Activated CD8-positive, alpha-beta memory T cell treated with anti-CD3 and anti-CD28 coated beads, Interleukin-2, amount 10 ng/mL, durations not matched to agents 7 days and 5 days (primary cell): ENCODE measurements around the gene HGF. TPM values are rescaled to one million over a fixed set of nuclear protein-coding genes. Genes with fewer than 3 reads are reported as not detected.

Experiments used
- ATAC-seq: fragments of 150-1000 bp; cut with Tn5 transposase; one replicate; pipeline ENCODE4 v1.10.0; 2021; ENCODE audit warnings: moderate library complexity
- CTCF ChIA-PET: fragments of 350-600 bp; sonication (Branson Sonifier 250); formaldehyde crosslinking; loops from one replicate; lab custom pipeline; 2021; ENCODE audit warnings: antibody characterized with exemption; lab: Charles Lee
- DNase-seq: peaks from one replicate; pipeline ENCODE4 v3.0.0-alpha.2; 2020
- H3K27ac Mint-ChIP-seq: one replicate; pipeline ENCODE4 v1.8.0; 2021; ENCODE audit warnings: mild to moderate bottlenecking, mixed read lengths
- H3K27me3 Mint-ChIP-seq: one replicate; pipeline ENCODE4 v1.8.0; 2021; ENCODE audit warnings: mixed read lengths
- H3K36me3 Mint-ChIP-seq: one replicate; pipeline ENCODE4 v1.8.0; 2021; ENCODE audit warnings: mild to moderate bottlenecking, mixed read lengths
- H3K4me1 Mint-ChIP-seq: one replicate; pipeline ENCODE4 v1.8.0; 2021; ENCODE audit warnings: mixed read lengths
- H3K4me3 Mint-ChIP-seq: one replicate; pipeline ENCODE4 v1.8.0; 2021; ENCODE audit warnings: mild to moderate bottlenecking, moderate library complexity, mixed read lengths
- H3K9me3 Mint-ChIP-seq: one replicate; pipeline ENCODE4 v1.8.0; 2022; ENCODE audit warnings: low read depth, mixed read lengths
- total RNA-seq, 2 experiments: library from RNA; stranded (reverse); gene quantifications; one replicate each; pipeline ENCODE4 v1.2.3, GENCODE V29; 2021

Gene HGF
- total RNA-seq, 2 experiments from 2014 or later, result not detected

DNA sequence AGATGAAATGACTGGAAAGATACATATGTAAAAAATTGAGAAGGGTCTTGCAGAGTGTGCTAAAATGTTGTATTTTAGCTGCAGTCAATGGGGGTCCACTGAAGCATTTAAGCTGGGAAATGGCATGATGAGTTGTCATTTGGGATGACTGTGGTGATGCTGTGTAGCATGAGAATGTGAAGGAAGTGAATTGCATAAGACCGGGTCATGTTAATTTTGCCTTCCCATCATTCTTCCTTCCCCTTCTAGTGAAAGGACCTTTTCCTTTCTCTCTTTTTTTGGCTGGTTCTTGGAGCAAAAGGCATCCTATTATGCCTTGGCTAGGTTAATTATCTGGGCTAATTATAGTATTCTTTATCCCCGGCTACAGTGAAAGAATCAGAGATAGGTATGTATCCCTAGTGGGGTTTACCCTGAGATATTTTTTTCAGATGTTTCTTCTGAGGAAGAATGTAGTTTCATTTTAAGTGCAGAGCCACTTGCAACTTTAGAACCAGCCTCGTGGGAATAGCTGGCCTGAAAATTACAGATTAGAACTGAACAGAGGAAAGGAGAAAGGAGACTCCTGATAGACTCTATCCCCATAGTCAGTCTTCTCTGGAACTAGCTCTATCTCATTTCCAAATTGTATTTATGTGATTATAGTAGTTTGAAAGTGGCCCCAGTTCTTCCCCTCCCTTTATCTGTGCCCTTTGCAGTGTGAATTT is 93.6 kb downstream of the HGF start:
- DNase-seq (no peak), ATAC-seq (no peak)
- H3K4me3 Mint-ChIP-seq, result no peak overlapping the region
- CTCF ChIA-PET, result no interaction called here
- H3K9me3 Mint-ChIP-seq, result peaks cover 2% of the 10 kb centered on the region
- H3K27ac Mint-ChIP-seq, result no peak overlapping the region
- H3K27me3 Mint-ChIP-seq, result no peaks in the 10 kb centered on the region
- no peaks in the 10 kb centered on the region for H3K4me1 Mint-ChIP-seq
- no peaks in the 10 kb centered on the region for H3K36me3 Mint-ChIP-seq

DNA sequence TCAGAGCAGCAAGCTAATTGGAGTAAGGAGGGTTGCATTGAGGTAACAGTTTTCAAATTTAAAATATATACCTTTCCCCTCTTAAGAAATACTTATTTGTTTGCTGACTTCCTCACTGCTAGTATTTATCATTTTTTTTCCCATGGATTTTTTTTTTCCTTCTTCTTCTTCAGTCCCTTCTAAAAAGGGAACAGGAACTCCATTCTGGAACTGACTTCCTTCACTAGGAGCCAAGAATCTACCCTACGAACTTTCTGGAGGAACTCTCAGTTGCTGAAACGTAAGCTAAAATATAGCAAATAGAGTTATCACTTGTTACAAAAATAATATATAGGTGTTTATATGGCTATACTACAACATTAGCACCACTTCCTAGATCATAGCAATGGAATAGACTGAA is 95.4 kb downstream of the HGF start:
- Mint-ChIP-seq H3K4me1 (no peaks in the 10 kb centered on the region), H3K27ac (no peak overlapping the region), H3K27me3 (no peaks in the 10 kb centered on the region), H3K4me3 (no peak overlapping the region), H3K9me3 (peaks cover 2% of the 10 kb centered on the region), H3K36me3 (no peaks in the 10 kb centered on the region)
- no peak for ATAC-seq
- DNase-seq, result no peak
- CTCF ChIA-PET, result no interaction called here

DNA sequence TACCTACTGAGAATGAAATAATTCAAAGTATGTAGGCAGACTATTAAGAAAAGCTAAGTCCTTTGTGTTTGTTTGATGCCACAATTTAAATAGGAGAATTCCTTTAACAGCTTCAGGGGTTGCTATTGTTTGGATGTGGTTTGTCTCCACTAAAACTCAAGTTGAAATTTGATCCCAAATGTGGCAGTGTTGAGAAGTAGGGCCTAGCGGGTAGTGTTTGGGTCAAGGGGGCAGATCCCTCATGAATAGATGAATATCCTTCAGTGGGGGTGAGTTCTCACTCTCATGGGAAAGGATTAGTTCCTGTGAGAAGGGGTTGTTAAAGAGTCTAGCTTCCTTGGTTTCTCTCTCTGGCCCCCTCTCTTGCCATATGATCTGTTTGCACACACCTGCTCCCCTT is 97.0 kb downstream of the HGF start:
- Mint-ChIP-seq H3K36me3 (no peaks in the 10 kb centered on the region), H3K27me3 (no peaks in the 10 kb centered on the region), H3K27ac (no peak overlapping the region), H3K9me3 (peaks cover 2% of the 10 kb centered on the region), H3K4me3 (no peak overlapping the region), H3K4me1 (no peaks in the 10 kb centered on the region)
- no peak for ATAC-seq
- DNase-seq, result no peak
- CTCF ChIA-PET, result no interaction called here

DNA sequence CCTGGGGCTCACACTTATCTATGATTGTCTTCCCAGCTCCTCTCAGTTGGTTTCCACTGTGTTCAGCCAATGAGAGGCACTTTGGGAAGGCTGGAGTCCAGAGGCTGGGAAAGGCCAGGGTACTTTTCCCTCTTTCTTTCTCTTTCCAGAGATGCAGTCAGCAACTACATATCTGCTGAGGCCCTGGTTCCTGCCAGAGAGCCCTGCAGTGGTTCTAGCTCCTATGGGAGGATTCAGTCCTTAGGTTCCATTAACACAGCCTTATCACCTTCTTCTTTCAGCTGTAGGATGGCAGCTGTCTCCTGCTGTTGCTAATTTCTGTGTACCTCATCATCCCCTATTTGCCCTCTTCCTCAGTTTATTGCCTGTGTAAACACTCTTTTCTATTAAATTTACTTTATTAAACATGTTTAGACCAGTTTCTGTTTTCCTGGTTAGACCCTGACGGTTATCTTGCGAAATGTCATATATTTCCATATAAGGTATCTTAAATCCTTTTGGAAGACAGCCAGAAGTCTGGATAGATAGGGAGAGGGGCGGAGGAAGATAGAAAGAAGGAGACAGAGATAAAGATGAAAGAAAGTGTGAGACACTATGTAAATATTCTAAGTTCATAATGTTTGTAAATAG is 100.3 kb downstream of the HGF start:
- no peak overlapping the region for H3K27ac Mint-ChIP-seq
- no peaks in the 10 kb centered on the region for H3K36me3 Mint-ChIP-seq
- no peaks in the 10 kb centered on the region for H3K4me1 Mint-ChIP-seq
- CTCF ChIA-PET, result no interaction called here
- no peak for ATAC-seq
- no peak for DNase-seq
- H3K4me3 Mint-ChIP-seq, result no peak overlapping the region
- H3K9me3 Mint-ChIP-seq, result peaks cover 2% of the 10 kb centered on the region
- H3K27me3 Mint-ChIP-seq, result no peaks in the 10 kb centered on the region

DNA sequence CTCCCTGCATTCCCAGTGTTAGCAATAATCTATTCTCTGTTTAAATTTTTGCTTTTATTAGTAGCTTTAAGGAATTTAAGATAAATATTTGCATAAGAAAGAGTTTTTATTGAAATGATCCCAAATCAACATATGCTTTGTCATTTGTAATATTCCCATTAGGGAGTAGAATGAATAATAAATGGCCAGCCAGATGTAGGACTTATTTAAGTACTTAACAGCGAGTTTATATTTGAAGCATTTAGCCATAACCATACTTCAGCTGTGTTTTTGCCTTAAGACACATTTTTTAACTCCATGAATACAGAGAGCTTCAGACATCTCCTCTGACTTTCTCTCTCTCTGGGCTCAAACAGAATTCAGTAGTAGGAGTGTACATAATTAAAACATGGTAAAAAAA is 103.6 kb downstream of the HGF start:
- no peak overlapping the region for H3K4me3 Mint-ChIP-seq
- CTCF ChIA-PET, result no interaction called here
- ATAC-seq (no peak), DNase-seq (no peak)
- H3K9me3 Mint-ChIP-seq, result no peaks in the 10 kb centered on the region
- H3K27me3 Mint-ChIP-seq, result no peaks in the 10 kb centered on the region
- H3K36me3 Mint-ChIP-seq, result no peaks in the 10 kb centered on the region
- no peak overlapping the region for H3K27ac Mint-ChIP-seq
- no peaks in the 10 kb centered on the region for H3K4me1 Mint-ChIP-seq

DNA sequence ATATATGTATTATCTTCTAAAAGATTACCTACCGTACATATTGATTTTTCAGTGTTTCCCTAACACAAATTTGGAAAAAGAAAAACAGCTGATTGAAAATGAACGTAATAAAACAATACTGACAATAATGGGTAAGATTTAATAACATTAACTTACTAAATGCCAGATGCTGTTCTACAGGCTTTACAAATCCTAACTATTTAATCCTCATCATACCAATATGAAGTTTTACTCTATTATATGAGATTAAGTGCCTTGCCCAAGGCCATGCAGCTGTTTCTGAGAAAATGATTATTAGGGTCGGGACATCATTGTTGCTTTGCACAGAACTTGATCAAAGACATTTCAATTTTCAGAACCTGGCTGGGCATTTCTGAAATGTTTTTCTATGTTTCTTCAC is 104.6 kb downstream of the HGF start:
- H3K4me1 Mint-ChIP-seq, result no peaks in the 10 kb centered on the region
- CTCF ChIA-PET, result no interaction called here
- no peak for DNase-seq
- H3K4me3 Mint-ChIP-seq, result no peak overlapping the region
- no peaks in the 10 kb centered on the region for H3K27me3 Mint-ChIP-seq
- no peak overlapping the region for H3K27ac Mint-ChIP-seq
- no peaks in the 10 kb centered on the region for H3K36me3 Mint-ChIP-seq
- no peaks in the 10 kb centered on the region for H3K9me3 Mint-ChIP-seq
- no peak for ATAC-seq

DNA sequence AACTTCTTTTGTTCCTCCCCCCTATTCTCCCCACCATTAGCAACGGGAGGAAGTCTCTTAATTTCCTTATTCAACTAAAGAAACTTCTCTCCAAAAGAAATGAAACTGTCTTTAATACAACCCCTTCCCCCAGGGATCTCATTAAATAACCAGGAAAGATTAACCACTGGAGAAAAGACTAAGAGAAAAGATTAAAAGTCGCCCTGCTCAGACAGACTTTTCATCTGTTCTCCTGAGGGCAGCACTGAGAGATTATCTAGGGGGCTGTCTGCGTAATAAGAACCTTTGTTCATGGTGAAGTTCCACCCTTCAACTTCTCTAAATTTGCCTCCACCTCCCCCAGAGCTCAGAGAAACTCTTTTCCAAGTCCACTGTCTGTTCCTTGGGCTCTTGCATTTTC is 105.5 kb downstream of the HGF start:
- CTCF ChIA-PET, result no interaction called here
- ATAC-seq (no peak), DNase-seq (no peak)
- Mint-ChIP-seq H3K9me3 (peaks cover 3% of the 10 kb centered on the region), H3K27ac (no peak overlapping the region), H3K4me1 (no peaks in the 10 kb centered on the region), H3K4me3 (no peak overlapping the region), H3K36me3 (no peaks in the 10 kb centered on the region), H3K27me3 (no peaks in the 10 kb centered on the region)

DNA sequence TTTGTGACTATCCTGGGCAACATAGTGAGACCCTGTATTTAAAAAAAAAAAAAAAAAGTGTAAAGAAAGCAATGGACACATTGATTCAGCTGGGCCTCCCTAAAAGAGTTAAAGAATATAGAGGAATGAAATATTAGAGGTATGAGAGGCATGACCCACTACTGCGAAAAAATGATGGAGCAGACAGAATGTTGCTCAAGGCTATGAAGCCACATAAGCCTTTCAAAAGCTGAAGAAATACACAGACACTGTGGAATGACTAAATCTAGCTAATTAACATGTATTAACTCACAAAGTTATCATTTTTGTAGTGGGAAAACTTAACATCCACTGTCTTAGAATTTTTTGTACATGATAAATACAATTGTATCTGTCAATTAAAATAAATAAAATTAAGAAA is 107.3 kb downstream of the HGF start:
- H3K27me3 Mint-ChIP-seq, result no peaks in the 10 kb centered on the region
- CTCF ChIA-PET, result no interaction called here
- no peak overlapping the region for H3K27ac Mint-ChIP-seq
- no peak for DNase-seq
- no peaks in the 10 kb centered on the region for H3K36me3 Mint-ChIP-seq
- H3K4me1 Mint-ChIP-seq, result no peaks in the 10 kb centered on the region
- no peak overlapping the region for H3K4me3 Mint-ChIP-seq
- peaks cover 3% of the 10 kb centered on the region for H3K9me3 Mint-ChIP-seq
- ATAC-seq, result no peak

DNA sequence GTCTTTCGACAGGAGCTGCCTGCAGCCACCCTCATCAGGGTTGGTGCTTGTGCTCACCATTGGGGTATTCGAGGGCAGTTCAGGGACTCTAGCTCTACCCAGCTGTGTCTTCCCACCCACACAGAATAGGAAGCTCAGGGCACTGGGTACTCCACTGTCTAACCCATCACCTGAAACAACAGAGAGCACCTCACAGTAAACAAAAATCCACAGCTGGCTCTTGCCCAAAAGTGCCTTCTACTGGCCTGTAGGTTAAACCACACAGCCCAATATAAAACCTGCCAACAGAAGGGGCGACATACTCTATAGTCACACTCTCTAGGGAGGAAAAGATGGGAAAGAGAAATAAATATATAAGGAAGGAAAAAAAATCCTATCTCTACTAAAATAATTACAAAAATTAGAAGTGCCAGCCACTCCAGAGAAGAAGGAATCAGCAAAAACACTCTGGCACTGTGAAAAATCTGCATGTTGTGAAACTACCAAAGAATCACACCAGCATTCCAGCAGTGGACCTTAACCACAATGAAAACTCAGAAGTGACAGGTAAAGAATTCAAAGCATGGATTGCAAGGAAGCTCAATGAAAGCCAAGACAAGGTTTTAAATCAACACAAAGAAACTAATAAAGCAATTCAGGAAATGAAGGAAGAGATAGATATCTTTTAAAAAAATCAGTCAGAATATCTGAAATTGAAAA is 110.0 kb downstream of the HGF start:
- H3K9me3 Mint-ChIP-seq, result peaks cover 6% of the 10 kb centered on the region

DNA sequence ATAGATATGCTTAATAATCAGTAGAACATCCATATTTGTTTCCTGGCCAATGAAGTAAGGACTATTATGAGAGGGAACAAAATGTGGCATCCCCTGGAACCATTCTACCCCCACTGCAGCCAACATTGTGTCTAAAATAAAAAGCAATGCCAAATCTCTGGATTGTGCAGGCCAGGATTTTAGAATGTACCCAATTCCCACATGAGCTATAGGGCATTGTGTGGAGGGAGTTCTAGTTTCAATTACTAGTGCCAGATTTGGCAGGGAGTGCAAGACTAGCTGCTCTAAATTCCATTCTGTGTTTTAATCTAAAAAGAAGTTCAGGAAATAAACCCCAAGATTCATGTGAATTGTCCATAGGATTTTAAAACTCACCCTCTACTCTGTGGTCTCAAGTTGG is 112.3 kb downstream of the HGF start:
- ATAC-seq (no peak), DNase-seq (no peak)
- Mint-ChIP-seq H3K27me3 (no peaks in the 10 kb centered on the region), H3K9me3 (peaks cover 6% of the 10 kb centered on the region), H3K4me3 (no peak overlapping the region), H3K4me1 (no peaks in the 10 kb centered on the region), H3K27ac (no peak overlapping the region), H3K36me3 (no peaks in the 10 kb centered on the region)
- CTCF ChIA-PET, result no interaction called here

More for the DNA sequence above, 110.0 kb downstream of the HGF start:
- DNase-seq, result no peak
- H3K4me3 Mint-ChIP-seq, result no peak overlapping the region
- ATAC-seq, result no peak
- CTCF ChIA-PET, result no interaction called here
- no peaks in the 10 kb centered on the region for H3K27me3 Mint-ChIP-seq
- H3K36me3 Mint-ChIP-seq, result no peaks in the 10 kb centered on the region
- no peak overlapping the region for H3K27ac Mint-ChIP-seq
- no peaks in the 10 kb centered on the region for H3K4me1 Mint-ChIP-seq

DNA sequence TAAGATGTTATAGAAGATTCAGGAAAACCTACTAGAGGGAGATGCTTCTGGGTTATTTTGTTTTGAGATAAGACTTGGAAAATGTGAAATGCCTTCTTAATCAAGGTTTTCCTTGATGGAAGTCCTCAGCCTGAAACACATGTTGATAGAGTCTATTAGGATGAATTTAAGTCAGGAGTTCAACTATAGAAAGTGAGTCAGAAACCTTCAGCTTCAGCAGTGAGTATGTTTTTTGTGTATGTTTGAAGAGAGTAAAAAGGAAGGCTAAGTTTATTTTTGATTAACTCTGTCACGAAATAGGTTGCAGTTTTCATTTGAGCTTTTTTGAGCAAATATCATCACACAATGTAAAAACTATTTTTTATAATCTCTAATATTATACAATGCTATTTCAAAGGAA is 114.6 kb downstream of the HGF start:
- peaks cover 12% of the 10 kb centered on the region for H3K9me3 Mint-ChIP-seq
- H3K27ac Mint-ChIP-seq, result no peak overlapping the region
- CTCF ChIA-PET, result interaction anchor here (0.6 kb wide), 1 partner anchor 142 kb away, joined by 3 read pairs; no protein-coding TSS in a partner anchor
- no peaks in the 10 kb centered on the region for H3K36me3 Mint-ChIP-seq
- H3K27me3 Mint-ChIP-seq, result no peaks in the 10 kb centered on the region
- no peak for DNase-seq
- no peak overlapping the region for H3K4me3 Mint-ChIP-seq
- ATAC-seq, result no peak
- H3K4me1 Mint-ChIP-seq, result no peaks in the 10 kb centered on the region

DNA sequence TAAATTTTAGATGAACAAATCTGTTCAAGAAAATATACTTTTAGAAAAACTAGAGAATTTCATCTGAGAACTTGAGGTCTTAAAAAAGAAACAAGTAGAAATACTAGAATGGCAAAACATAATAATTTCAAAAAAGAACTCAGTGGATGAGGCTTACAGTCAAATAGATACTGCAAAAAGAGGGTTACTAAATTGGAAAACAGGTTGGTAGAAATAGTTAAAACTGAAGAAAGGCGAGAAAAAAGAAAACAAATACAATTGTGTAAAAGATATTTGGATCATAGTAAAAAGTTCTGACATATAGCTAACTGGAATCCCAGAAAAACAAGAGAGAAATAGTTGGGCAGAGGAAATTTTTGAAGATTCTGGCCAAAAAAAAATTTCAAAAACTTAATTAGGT is 117.6 kb downstream of the HGF start:
- Mint-ChIP-seq H3K4me3 (no peak overlapping the region), H3K9me3 (peaks cover 9% of the 10 kb centered on the region), H3K36me3 (no peaks in the 10 kb centered on the region), H3K27ac (no peak overlapping the region), H3K27me3 (no peaks in the 10 kb centered on the region), H3K4me1 (no peaks in the 10 kb centered on the region)
- ATAC-seq, result no peak
- DNase-seq, result no peak
- CTCF ChIA-PET, result no interaction called here
